Measurements from ENCODE around the gene DCLRE1C. TPM values are rescaled to one million over a fixed set of nuclear protein-coding genes. Genes with fewer than 3 reads are reported as not detected.
A peak's percentile ranks its signal among the peaks of the same experiment; 100 is the strongest.

DCLRE1C gene
- total and polyA plus RNA-seq, 9 of the 15 experiments (the other 6 are each of a cell fraction or from before 2014, with no cell fraction given): 8.8 to 22.2 (median 13.9) TPM

GRCh38 chr10:14925268-14925667 is 28.6 kb downstream of the DCLRE1C start:
- Histone ChIP-seq H3K27me3 (ENCODE audit: control insufficient read depth in 2 of 2, insufficient read depth in 2 of 2, low read length in 2 of 2) (no peaks in the 10 kb centered on the region), H3K4me1 (replicated peaks in 1 of 2; ENCODE audit: control insufficient read depth in 2 of 2, insufficient read depth in 2 of 2, low read length in 2 of 2) (no peaks in the 10 kb centered on the region; a peak in 1 of 5 replicates), H3K9me1 (ENCODE audit: control insufficient read depth, insufficient read depth, low read length) (no peaks in the 10 kb centered on the region), H2AFZ (ENCODE audit: low read depth, low read length) (no peak overlapping the region), H3K9me3 (replicated peaks; ENCODE audit: control insufficient read depth, insufficient read depth, low read depth, low read length) (no peaks in the 10 kb centered on the region), H3K79me2 (ENCODE audit: control insufficient read depth, insufficient read depth, low read length) (no peaks in the 10 kb centered on the region), H4K20me1 (replicated peaks; ENCODE audit: control insufficient read depth, insufficient read depth, low read length) (no peaks in the 10 kb centered on the region), H3K4me2 (ENCODE audit: insufficient read depth, low read length) (no peak overlapping the region), H3K4me3 (no peak overlapping the region), H3K9ac (ENCODE audit: insufficient read depth in 1 of 2, low read depth in 2 of 2, low read length in 2 of 2) (no peak overlapping the region), H3K36me3 (ENCODE audit: control insufficient read depth, insufficient read depth, low read length) (peaks cover 76% of the 10 kb centered on the region), H3K27ac (ENCODE audit: extremely low read depth, low read depth, low read length) (no peak overlapping the region)
- no TSS peak for BruUV-seq (replicated peaks)
- DNase-seq (ENCODE audit: extremely low read depth in 1 of 4, low spot score in 3 of 4): no peak
- ChIA-PET POLR2A (no interaction called here), CTCF (ENCODE audit: low intra/inter-chr PET ratio) (no interaction called here)
- 97% methylated on average over 2 of the region's 2 CpGs for WGBS (ENCODE audit: insufficient coverage, low coverage, missing lambda C conversion rate)
- TF ChIP-seq CBX8 (IDR thresholded peaks at IDR 0.05; ENCODE audit: borderline replicate concordance, extremely low read depth, low read depth, low read length, poor library complexity, severe bottlenecking): no peak
- no peak for TF ChIP-seq HLTF (IDR thresholded peaks at IDR 0.05)
- TF ChIP-seq MAFK (IDR thresholded peaks at IDR 0.05; ENCODE audit: low read length): peak; percentile 81
- TF ChIP-seq MAFG (tag; conservative IDR thresholded peaks at IDR 0.05): peak; percentile 73
- TF ChIP-seq ZNF316 (IDR thresholded peaks at IDR 0.05): peak; percentile 87
- no peak for TF ChIP-seq E4F1 (CRISPR knock-in tag; IDR thresholded peaks at IDR 0.05; ENCODE audit: borderline replicate concordance)
- no peak for TF ChIP-seq CSDE1 (IDR thresholded peaks at IDR 0.05)
- TF ChIP-seq MAFF (IDR thresholded peaks at IDR 0.05; ENCODE audit: low read length): peak; percentile 86
- peak; percentile 77 for TF ChIP-seq C11orf30 (IDR thresholded peaks at IDR 0.05; ENCODE audit: low read depth)
- no peak for FAIRE-seq
- ATAC-seq: no peak
- intact Hi-C loops (cut with micrococcal nuclease) (no loop called here), in situ Hi-C loops (cut with MboI) (no loop called here)
